ENCODE data around the gene CD46. TPM values are rescaled to one million over a fixed set of nuclear protein-coding genes. Genes with fewer than 3 reads are reported as not detected.
"Not testable (repeated sequence)": the region's sequence is repeated elsewhere in the genome, so short reads cannot be mapped to it uniquely, and the experiment has no call there.

Gene CD46
- polyA plus RNA-seq, 3 donors from 2014 or later: 78.9 to 92.3 (median 86.7) TPM

DNA sequence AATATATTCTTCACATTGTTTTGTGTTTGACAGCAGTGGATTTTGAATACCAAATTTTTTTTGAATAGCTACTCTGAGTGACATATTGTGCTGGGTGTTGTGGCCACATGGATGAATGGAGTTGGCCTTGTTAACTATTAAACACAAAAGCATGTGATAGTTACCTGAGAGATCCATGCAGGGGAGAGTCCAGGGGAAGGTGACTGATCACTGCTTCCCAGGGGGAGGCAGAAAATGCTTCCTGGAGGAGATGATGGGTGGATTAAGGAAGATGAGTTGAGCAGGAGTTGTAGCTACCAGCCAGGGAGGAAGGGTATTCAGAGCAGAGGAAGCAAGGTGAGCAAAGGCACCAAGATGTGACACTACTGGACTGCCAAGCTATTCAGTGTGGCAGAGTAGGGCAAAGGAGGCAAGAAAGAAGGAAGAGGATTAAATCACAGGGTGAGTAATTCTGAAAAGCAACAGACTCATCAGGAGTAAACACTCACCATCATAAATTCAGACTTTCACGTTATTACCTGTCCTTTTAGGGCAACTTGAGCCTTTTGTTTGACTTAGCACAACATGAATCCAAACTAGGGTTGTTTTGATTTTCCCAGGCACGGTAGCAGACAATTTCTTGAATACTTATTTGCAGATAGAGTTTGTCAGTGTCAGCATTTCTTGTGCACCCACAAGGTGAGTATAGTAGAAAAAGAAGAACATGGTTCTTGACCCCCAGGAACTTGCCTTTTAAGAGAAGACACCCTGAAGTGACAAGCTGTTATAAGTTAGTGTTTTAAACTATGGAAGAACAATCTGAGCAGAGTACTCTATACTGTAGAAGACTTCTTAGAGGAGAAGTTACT is 4.2 kb downstream of the CD46 start:
- peaks cover 7 to 12% (median 7%) of the 10 kb centered on the region in 3 donors for H3K36me3 Mint-ChIP-seq
- H3K27ac Mint-ChIP-seq: peak overlapping the region in 2 of 6 donors; percentile 30 to 52
- H3K9me3 Mint-ChIP-seq: peaks cover 0 to 2% (median 0%) of the 10 kb centered on the region in 6 donors
- H3K4me3 Mint-ChIP-seq: no peak overlapping the region
- no peak for DNase-seq
- H3K27me3 Mint-ChIP-seq (ENCODE audit: low read depth in 3 of 3): peaks cover 3 to 6% (median 4%) of the 10 kb centered on the region in 3 donors
- H3K4me1 Mint-ChIP-seq: peaks cover 42 to 62% of the 10 kb centered on the region in 2 donors

DNA sequence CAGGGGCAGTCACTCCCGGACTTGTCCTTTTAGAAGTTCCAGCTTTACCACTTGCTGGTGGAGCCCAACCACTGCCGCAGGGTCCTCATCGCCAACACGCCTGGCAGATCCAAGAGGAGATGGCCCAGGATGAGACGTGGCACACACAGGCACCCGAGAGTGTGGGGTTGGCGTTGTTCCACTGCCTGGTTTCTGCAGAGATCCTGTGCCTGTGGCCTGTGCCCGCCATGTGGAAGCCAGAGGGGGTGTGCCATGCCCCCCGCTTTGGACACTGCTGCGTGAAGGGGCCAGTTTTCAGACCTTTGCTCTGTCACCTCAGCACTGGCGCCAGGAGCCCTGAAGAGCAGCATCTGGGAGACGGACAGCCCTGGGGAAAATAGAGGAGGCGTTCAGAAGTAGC is 10.8 kb downstream of the CD46 start:
- Mint-ChIP-seq H3K27ac (peak overlapping the region in 1 of 6 donors; percentile 16), H3K4me3 (no peak overlapping the region), H3K27me3 (ENCODE audit: low read depth in 3 of 3) (peaks cover 0 to 2% (median 0%) of the 10 kb centered on the region in 3 donors), H3K36me3 (peaks cover 31 to 59% (median 34%) of the 10 kb centered on the region in 3 donors), H3K9me3 (no peaks in the 10 kb centered on the region), H3K4me1 (no peaks in the 10 kb centered on the region)
- DNase-seq: no peak

GRCh38 chr1:207763091-207763490 is 11.2 kb downstream of the CD46 start:
- no peak for DNase-seq
- Mint-ChIP-seq H3K36me3 (peaks cover 31 to 59% (median 34%) of the 10 kb centered on the region in 3 donors), H3K4me3 (no peak overlapping the region), H3K4me1 (peaks cover 0 to 1% of the 10 kb centered on the region in 2 donors), H3K9me3 (no peaks in the 10 kb centered on the region), H3K27me3 (ENCODE audit: low read depth in 3 of 3) (peaks cover 0 to 2% (median 0%) of the 10 kb centered on the region in 3 donors), H3K27ac (peak overlapping the region in 1 of 6 donors; percentile 16)

- H3K27me3 Mint-ChIP-seq (ENCODE audit: low read depth in 3 of 3): peaks cover 0 to 2% (median 0%) of the 10 kb centered on the region in 3 donors
- H3K4me3 Mint-ChIP-seq: no peak overlapping the region
- no peaks in the 10 kb centered on the region for H3K9me3 Mint-ChIP-seq
- peaks cover 31 to 59% (median 34%) of the 10 kb centered on the region in 3 donors for H3K36me3 Mint-ChIP-seq
- H3K4me1 Mint-ChIP-seq: peaks cover 8 to 10% of the 10 kb centered on the region in 2 donors
- H3K27ac Mint-ChIP-seq: no peak overlapping the region
- DNase-seq: no peak
Observed at GRCh38 chr1:207763972-207764371, 12.1 kb downstream of the CD46 start.

GRCh38 chr1:207766569-207766968 is 14.7 kb downstream of the CD46 start:
- no peak overlapping the region for H3K4me3 Mint-ChIP-seq
- no peak overlapping the region for H3K27ac Mint-ChIP-seq
- peaks cover 0 to 2% (median 2%) of the 10 kb centered on the region in 3 donors for H3K27me3 Mint-ChIP-seq (ENCODE audit: low read depth in 3 of 3)
- DNase-seq: no peak
- H3K9me3 Mint-ChIP-seq: peaks cover 0 to 3% (median 0%) of the 10 kb centered on the region in 6 donors
- peaks cover 33 to 58% (median 35%) of the 10 kb centered on the region in 3 donors for H3K36me3 Mint-ChIP-seq
- peaks cover 13 to 16% of the 10 kb centered on the region in 2 donors for H3K4me1 Mint-ChIP-seq

DNA sequence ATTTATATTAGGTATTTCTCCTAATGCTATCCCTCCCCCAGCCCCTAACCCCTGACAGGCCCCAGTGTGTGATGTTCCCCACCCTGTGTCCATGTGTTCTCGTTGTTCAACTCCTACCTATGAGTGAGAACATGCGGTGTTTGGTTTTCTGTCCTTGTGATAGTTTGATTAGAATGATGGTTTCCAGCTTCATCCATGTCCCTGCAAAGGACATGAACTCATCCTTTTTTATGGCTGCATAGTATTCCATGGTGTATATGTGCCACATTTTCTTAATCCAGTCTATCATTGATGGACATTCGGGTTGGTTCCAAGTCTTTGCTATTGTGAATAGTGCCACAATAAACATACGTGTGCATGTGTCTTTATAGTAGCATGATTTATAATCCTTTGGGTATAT is 18.7 kb downstream of the CD46 start:
- DNase-seq; H3K27me3 Mint-ChIP-seq (ENCODE audit: low read depth in 3 of 3); H3K9me3 Mint-ChIP-seq; H3K4me3 Mint-ChIP-seq; H3K27ac Mint-ChIP-seq: not testable (repeated sequence)
- peaks cover 29 to 42% of the 10 kb centered on the region in 2 donors for H3K4me1 Mint-ChIP-seq
- peaks cover 28 to 53% (median 41%) of the 10 kb centered on the region in 3 donors for H3K36me3 Mint-ChIP-seq

- not testable (repeated sequence) for H3K27me3 Mint-ChIP-seq (ENCODE audit: low read depth in 3 of 3); H3K4me3 Mint-ChIP-seq; DNase-seq; H3K9me3 Mint-ChIP-seq; H3K27ac Mint-ChIP-seq
- Mint-ChIP-seq H3K4me1 (peaks cover 26 to 46% of the 10 kb centered on the region in 2 donors), H3K36me3 (peaks cover 31 to 61% (median 37%) of the 10 kb centered on the region in 3 donors)
Observed at GRCh38 chr1:207776045-207776444, 24.2 kb downstream of the CD46 start.

DNA sequence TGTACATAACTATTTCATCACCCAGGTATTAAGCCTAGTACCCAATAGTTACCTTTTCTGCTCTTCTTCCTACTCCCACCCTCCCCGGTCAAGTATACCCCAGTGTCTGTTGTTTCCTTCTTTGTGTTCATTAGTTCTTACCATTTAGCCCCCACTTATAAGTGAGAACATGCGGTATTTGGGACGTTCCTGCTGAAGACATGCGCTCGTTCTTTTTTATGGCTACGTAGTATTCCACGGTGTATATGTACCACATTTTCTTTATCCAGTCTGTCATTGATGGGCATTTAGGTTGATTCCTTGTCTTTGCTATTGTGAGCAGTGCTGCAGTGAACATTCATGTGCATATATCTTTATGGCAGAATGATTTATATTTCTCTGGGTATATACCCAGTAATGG is 25.6 kb downstream of the CD46 start:
- not testable (repeated sequence) for H3K9me3 Mint-ChIP-seq; H3K27ac Mint-ChIP-seq; DNase-seq; H3K4me3 Mint-ChIP-seq; H3K27me3 Mint-ChIP-seq (ENCODE audit: low read depth in 3 of 3)
- peaks cover 23 to 50% (median 24%) of the 10 kb centered on the region in 3 donors for H3K36me3 Mint-ChIP-seq
- H3K4me1 Mint-ChIP-seq: peaks cover 19 to 38% of the 10 kb centered on the region in 2 donors

GRCh38 chr1:207779008-207779407 is 27.2 kb downstream of the CD46 start:
- H3K4me3 Mint-ChIP-seq: no peak overlapping the region
- no peak for DNase-seq
- peaks cover 0 to 2% (median 0%) of the 10 kb centered on the region in 3 donors for H3K27me3 Mint-ChIP-seq (ENCODE audit: low read depth in 3 of 3)
- H3K4me1 Mint-ChIP-seq: peaks cover 10 to 30% of the 10 kb centered on the region in 2 donors
- H3K36me3 Mint-ChIP-seq: peaks cover 17 to 46% (median 19%) of the 10 kb centered on the region in 3 donors
- no peaks in the 10 kb centered on the region for H3K9me3 Mint-ChIP-seq
- H3K27ac Mint-ChIP-seq: peak overlapping the region in 1 of 6 donors; percentile 19

DNA sequence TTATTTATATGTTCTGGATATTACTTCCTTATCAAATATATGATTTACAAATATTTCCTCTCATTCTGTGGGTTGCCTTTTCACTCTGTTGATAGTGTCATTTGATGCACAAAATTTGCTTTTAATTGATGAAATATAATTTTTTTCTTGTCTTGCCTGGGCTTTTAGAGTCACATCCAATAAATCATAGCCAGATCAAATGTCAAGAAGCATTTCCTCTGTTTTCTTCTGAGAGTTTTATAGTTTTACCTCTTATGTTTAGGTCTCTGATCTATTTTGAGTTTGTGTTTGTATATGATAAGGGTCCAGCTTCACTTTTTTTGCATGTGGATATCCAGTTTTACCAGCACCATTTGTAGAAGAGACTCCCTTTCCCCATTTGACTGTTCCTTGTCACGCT is 29.5 kb downstream of the CD46 start:
- H3K36me3 Mint-ChIP-seq: peaks cover 19 to 50% (median 22%) of the 10 kb centered on the region in 3 donors
- H3K9me3 Mint-ChIP-seq: no peaks in the 10 kb centered on the region
- H3K27me3 Mint-ChIP-seq (ENCODE audit: low read depth in 3 of 3): peaks cover 0 to 2% (median 0%) of the 10 kb centered on the region in 3 donors
- H3K27ac Mint-ChIP-seq: no peak overlapping the region
- no peak overlapping the region for H3K4me3 Mint-ChIP-seq
- no peak for DNase-seq
- peaks cover 10 to 20% of the 10 kb centered on the region in 2 donors for H3K4me1 Mint-ChIP-seq

- Mint-ChIP-seq H3K4me1 (no peaks in the 10 kb centered on the region), H3K27ac (no peak overlapping the region), H3K36me3 (peaks cover 4 to 42% (median 7%) of the 10 kb centered on the region in 3 donors), H3K4me3 (no peak overlapping the region), H3K27me3 (ENCODE audit: low read depth in 3 of 3) (no peaks in the 10 kb centered on the region), H3K9me3 (no peaks in the 10 kb centered on the region)
- no peak for DNase-seq
Observed at GRCh38 chr1:207787776-207788175, 35.9 kb downstream of the CD46 start.

- Mint-ChIP-seq H3K27ac (no peak overlapping the region), H3K36me3 (peaks cover 7 to 41% (median 7%) of the 10 kb centered on the region in 3 donors), H3K4me1 (no peaks in the 10 kb centered on the region), H3K27me3 (ENCODE audit: low read depth in 3 of 3) (peaks cover 0 to 2% (median 0%) of the 10 kb centered on the region in 3 donors), H3K4me3 (no peak overlapping the region), H3K9me3 (no peaks in the 10 kb centered on the region)
- no peak for DNase-seq
Observed at GRCh38 chr1:207789386-207789785, 37.5 kb downstream of the CD46 start.

DNA sequence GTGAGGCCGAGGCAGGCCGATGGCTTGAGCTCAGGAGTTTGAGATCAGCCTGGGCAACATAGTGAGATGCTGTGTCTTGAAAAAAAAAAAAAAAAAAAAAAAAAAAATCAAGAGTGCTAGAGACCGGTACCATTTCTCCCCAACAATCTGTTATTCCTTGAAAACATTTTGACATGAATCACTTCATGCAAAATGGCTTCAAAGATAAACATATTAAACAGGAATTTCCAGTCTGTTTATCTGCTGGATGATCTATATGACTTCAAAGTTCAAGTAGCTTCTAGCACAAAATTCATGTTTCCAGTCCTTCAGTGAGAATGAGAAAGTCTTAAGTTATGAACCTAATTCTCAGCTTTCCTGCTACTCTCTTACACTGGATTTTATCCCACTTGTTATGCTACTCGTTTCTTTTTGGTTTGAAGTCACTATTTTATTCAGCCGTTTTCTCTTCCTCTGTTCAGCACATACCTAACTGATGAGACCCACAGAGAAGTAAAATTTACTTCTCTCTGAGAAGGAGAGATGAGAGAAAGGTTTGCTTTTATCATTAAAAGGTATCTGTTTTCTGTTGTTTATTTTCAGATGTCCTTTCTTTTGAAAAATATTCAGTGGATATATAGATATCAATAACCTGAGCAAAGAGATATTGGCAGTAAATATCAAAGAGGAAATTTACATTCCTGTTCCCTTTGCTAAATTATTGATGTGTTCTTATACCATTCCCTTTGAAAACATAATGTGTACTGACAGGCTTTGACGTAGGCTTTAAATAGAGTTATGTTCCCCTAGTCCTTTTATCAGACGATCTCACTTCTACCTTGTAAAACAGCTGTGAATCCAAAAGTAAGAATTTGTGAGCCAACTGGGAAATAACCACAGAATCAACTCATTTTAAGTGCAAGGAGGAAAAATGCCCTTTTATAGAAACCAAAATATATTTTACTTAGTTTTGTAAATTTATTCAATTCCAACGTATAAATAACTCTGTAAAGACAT is 38.2 kb downstream of the CD46 start:
- Mint-ChIP-seq H3K36me3 (peaks cover 0 to 37% (median 7%) of the 10 kb centered on the region in 3 donors), H3K9me3 (no peaks in the 10 kb centered on the region), H3K27me3 (ENCODE audit: low read depth in 3 of 3) (peaks cover 0 to 2% (median 0%) of the 10 kb centered on the region in 3 donors), H3K4me1 (no peaks in the 10 kb centered on the region), H3K4me3 (no peak overlapping the region), H3K27ac (no peak overlapping the region)
- DNase-seq: no peak

All from immature natural killer cell (primary cell).